Psoas muscle (tissue), 8 donors: Measurements from ENCODE around the gene ADCY10. TPM values are rescaled to one million over a fixed set of nuclear protein-coding genes. Genes with fewer than 3 reads are reported as not detected.
"Not testable (repeated sequence)": the region's sequence is repeated elsewhere in the genome, so short reads cannot be mapped to it uniquely, and the experiment has no call there.

ENCODE experiments used
- ATAC-seq, 4 donors: fragments of 200-7000 bp; cut with Tn5 transposase; one replicate each; pipeline ENCODE4 v1.9.1; 2020; ENCODE audit warnings: moderate library complexity in 3 of 4, mild to moderate bottlenecking in 2 of 4
- DNase-seq, 2 donors: peaks; one replicate each; pipeline ENCODE4 v3.0.0-alpha.2; 2020
- H3K27ac ChIP-seq: fragments of 200-600 bp; one replicate; pipeline ENCODE4 v1.8.0; 2022
- H3K27me3 ChIP-seq, 3 donors: fragments of 200-600 bp in 1 of 3; one replicate each; pipeline versions ENCODE4 v1.6.1 to v1.8.0; 2013 to 2022; ENCODE audit warnings: low read length in 2 of 3, mild to moderate bottlenecking in 2 of 3, moderate library complexity in 1 of 3; ENCODE audit not compliant: insufficient read depth in 3 of 3
- H3K36me3 ChIP-seq, 2 donors: fragments of 200-600 bp in 1 of 2; one replicate each; pipeline versions ENCODE4 v1.6.1 to v1.8.0; 2013 to 2022; ENCODE audit warnings: low read depth in 1 of 2, mild to moderate bottlenecking in 1 of 2, moderate library complexity in 1 of 2; ENCODE audit not compliant: insufficient read depth in 1 of 2
- H3K4me1 ChIP-seq: fragments of 200-600 bp; one replicate; pipeline ENCODE4 v1.8.0; 2022
- H3K4me3 ChIP-seq: fragments of 200-600 bp; one replicate; pipeline ENCODE4 v1.8.0; 2022; ENCODE audit warnings: mild to moderate bottlenecking
- H3K9me3 ChIP-seq: fragments of 200-600 bp; one replicate; pipeline ENCODE4 v1.8.0; 2022
- CTCF ChIP-seq: fragments of 200-600 bp; IDR thresholded peaks from one replicate; pipeline ENCODE4 v1.8.0; 2022; ENCODE audit warnings: antibody characterized with exemption
- WGBS, 3 donors: extraction: QIAGEN DNeasy Blood & Tissue Kit; methylation state at CpG; one replicate each; pipeline versions ENCODE4 v1.1.6 to v1.1.7; 2013; 5-methylcytosine and 5-hydroxymethylcytosine counted together
- intact Hi-C, 2 donors: fragments of 100-400 bp; cut with DNase I; formaldehyde crosslinking; loops; one replicate each; pipeline versions ENCODE4 v1.11.0 to v1.14.2; 2022
- polyA plus RNA-seq, 3 donors: library from polyadenylated mRNA; stranded (reverse); fragments of 200-250 nt; gene quantifications; one replicate each; pipeline ENCODE4 v1.2.3, GENCODE V29; 2013
- total RNA-seq, 4 donors: library from RNA; stranded (reverse); fragmentation: NEBNext Ultra II Directional in 2 of 4; extraction: Animal tissue kit (Norgen Biotek cat#: 25700) in 2 of 4; gene quantifications; one replicate each; pipeline versions ENCODE4 v1.2.1 to v1.2.4, GENCODE V29; 2021 to 2023
- donor health status: healthy with polysubstance abuse.
- donor health status: DM: no; HTN: no; CAD: no; lungs with moderate emphysema.
- donor health status: Bipolar disorder and iron deficiency.
- donor health status: healthy.
- donor health status: DM: yes; HTN: yes; CAD: no.
- donor health status: DM: no; HTN: no; CAD: no.
- donor health status: DM: no; HTN: no; CAD: no.
- donor health status: DM: yes; HTN: yes; CAD: no.

ADCY10 gene
- total and polyA plus RNA-seq, 7 donors: 0.01 to 0.54 (median 0.17) TPM

GRCh38 chr1:167808690-167809089 is 105.2 kb downstream of the ADCY10 start:
- ATAC-seq: no peak
- H3K9me3 ChIP-seq: peaks cover 6% of the 10 kb centered on the region
- no peaks in the 10 kb centered on the region for H3K27me3 ChIP-seq
- no peak for DNase-seq
- intact Hi-C loops: loop anchor here (10.0 kb wide), 2 partner anchors 204 to 214 kb away; no protein-coding TSS in a partner anchor
- H3K4me1 ChIP-seq: no peaks in the 10 kb centered on the region
- no peak overlapping the region for H3K4me3 ChIP-seq
- TF ChIP-seq CTCF: no peak
- 54 to 65% (median 64%) methylated on average over 3 of the region's 3 CpGs for WGBS, 3 donors
- H3K27ac ChIP-seq: no peak overlapping the region
- no peaks in the 10 kb centered on the region for H3K36me3 ChIP-seq

GRCh38 chr1:167808104-167808503 is 105.8 kb downstream of the ADCY10 start:
- ATAC-seq (no peak), DNase-seq (no peak)
- no peak overlapping the region for H3K4me3 ChIP-seq
- intact Hi-C loops: loop anchor here (10.0 kb wide), 2 partner anchors 203 to 213 kb away; no protein-coding TSS in a partner anchor
- H3K27ac ChIP-seq: no peak overlapping the region
- peaks cover 2% of the 10 kb centered on the region for H3K4me1 ChIP-seq
- WGBS, 3 donors: 86 to 88% (median 87%) methylated on average over 3 of the region's 3 CpGs
- no peaks in the 10 kb centered on the region for H3K27me3 ChIP-seq
- H3K36me3 ChIP-seq: no peaks in the 10 kb centered on the region
- TF ChIP-seq CTCF: no peak
- peaks cover 6% of the 10 kb centered on the region for H3K9me3 ChIP-seq

- WGBS, 3 donors: 94 to 97% (median 97%) methylated on average over 9 to 12 of the region's 12 CpGs
- H3K27ac ChIP-seq, ATAC-seq, DNase-seq, H3K9me3 ChIP-seq, H3K27me3 ChIP-seq, H3K36me3 ChIP-seq, H3K4me1 ChIP-seq, H3K4me3 ChIP-seq: not testable (repeated sequence)
- intact Hi-C loops: loop anchor here (10.0 kb wide), 2 partner anchors 202 to 212 kb away; no protein-coding TSS in a partner anchor
Observed at GRCh38 chr1:167806676-167807075, 107.3 kb downstream of the ADCY10 start.

- not testable (repeated sequence) for H3K27me3 ChIP-seq, DNase-seq, H3K27ac ChIP-seq, H3K36me3 ChIP-seq, H3K4me3 ChIP-seq, H3K9me3 ChIP-seq, H3K4me1 ChIP-seq, ATAC-seq
- 94 to 96% (median 94%) methylated on average over 22 to 23 of the region's 23 CpGs for WGBS, 3 donors
- intact Hi-C loops: loop anchor here (10.0 kb wide), 2 partner anchors 201 to 211 kb away; no protein-coding TSS in a partner anchor
Observed at GRCh38 chr1:167806235-167806634, 107.7 kb downstream of the ADCY10 start.

GRCh38 chr1:167805041-167805556 is 108.8 kb downstream of the ADCY10 start:
- Histone ChIP-seq H3K36me3 (no peaks in the 10 kb centered on the region), H3K27me3 (no peaks in the 10 kb centered on the region), H3K4me1 (peaks cover 3% of the 10 kb centered on the region), H3K27ac (no peak overlapping the region), H3K4me3 (no peak overlapping the region), H3K9me3 (no peaks in the 10 kb centered on the region)
- no peak for DNase-seq
- WGBS, 3 donors: 76 to 77% (median 76%) methylated on average over 4 of the region's 4 CpGs
- TF ChIP-seq CTCF: no peak
- intact Hi-C loops: loop anchor here (10.0 kb wide), 2 partner anchors 200 to 210 kb away; no protein-coding TSS in a partner anchor
- no peak for ATAC-seq
